Inferior parietal cortex (tissue), 1 donor: ENCODE results near the gene ARHGEF10L.

Source experiments
- DNase-seq: peaks from one replicate; pipeline ENCODE4 v3.0.0-alpha.2; 2016; ENCODE audit errors: extremely low spot score

Gene ARHGEF10L

DNA sequence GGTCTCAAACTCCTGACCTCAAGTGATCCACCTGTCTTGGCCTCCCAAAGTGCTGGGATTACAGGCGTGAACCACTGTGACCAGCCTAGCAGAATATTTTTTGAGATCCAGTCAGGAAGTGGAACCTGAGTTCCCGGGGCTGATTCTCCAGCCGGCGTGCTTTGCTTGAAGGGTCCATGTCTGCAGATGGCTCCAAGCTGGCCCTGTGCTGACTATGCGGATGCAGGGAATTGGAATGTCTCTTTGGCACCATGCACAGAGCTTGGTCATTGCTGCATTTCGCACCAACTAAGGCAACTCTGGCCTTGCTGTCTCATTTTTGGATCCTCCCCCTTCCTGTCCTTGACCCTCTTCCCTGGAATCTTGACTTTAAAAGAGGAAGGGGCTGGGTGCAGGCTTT lies 28.1 kb downstream of the ARHGEF10L start:
- no peak for DNase-seq

DNA sequence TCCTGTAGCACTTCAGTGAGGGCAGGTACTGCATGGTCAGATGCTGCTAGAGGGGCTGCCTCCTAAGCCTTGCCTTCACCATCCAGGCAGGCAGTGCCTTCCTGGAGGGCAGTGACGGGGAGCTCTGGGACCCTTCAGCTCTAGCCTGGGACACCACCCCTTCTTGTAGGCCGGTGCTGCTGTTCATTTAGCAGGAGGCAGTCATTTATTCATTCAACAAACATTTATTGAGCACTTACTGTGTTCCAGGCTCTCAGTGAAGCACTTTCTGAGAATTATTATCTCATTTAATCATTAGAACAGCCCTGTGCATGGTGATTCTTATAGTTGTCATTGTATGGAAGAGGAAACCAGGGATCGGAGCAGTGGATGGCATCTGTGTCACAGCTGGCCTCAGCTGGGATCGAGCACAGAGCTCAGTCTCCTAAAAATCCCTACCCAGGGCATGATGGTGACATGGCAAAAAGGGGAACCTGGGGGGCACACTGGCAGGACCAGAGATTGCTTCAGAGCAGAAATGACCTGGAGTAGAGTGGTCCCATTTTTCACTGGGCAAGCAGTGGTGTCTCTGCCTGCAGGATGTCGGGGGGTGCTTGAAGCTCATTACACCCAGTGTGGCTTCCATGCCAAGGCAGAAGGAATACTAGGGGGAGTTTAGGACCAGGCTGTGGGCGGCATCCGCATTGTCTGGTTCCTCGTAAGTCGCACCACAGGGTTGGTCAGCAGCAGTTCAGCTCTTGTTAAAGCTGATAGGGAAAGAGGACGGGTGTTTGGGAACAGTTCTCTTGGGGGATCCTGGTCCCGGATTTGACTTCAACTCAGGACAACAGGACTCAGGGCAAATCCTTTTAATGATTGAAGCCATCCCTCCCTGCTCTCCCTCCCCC lies 28.8 kb downstream of the ARHGEF10L start:
- no peak for DNase-seq

DNA sequence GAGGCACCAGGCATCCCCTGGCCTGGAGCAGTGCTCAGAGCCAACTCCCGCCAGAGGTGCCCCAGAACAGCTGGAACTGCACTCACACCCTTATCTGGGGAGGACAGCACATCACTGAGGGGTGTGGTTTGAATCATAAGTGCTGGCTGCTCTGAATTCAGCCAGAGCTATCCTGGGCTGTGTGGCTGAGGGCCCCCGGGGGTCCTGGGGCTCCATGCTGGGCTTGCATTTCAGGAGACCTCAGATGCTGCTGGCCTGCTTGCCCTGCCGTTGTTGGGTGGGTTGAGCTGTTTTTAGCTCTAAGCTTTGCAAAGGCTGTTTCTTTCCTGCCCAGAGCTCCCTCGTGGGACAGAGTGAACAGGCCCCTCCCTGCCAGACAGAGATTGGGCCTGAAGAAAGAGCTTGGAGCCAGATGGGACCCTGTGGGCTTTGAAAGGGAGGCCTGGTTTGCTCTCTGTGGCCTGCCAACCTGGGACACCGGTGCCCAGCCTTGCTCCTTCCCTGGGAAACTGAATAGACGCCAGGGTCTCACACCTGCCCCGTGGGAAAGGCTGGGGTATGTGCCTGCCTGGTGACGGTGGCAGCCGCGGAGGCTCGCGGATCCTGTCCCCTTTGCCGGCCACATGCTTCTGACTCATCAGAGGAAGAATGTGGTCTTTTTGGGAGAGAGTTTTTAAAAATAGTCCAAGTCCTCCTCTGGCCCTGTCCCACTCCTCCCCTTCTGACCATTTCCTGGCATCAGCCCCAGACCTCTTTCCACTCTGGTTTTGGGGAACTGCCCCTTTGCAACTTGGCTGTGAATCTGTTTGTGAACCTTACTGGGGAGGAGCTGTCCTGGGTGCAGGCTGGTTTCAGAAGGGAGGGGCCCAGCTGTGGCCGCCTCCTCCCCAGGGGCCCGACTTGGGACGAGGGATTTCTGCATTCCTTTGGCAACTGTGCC lies 30.0 kb downstream of the ARHGEF10L start:
- DNase-seq = peak; percentile 49

DNA sequence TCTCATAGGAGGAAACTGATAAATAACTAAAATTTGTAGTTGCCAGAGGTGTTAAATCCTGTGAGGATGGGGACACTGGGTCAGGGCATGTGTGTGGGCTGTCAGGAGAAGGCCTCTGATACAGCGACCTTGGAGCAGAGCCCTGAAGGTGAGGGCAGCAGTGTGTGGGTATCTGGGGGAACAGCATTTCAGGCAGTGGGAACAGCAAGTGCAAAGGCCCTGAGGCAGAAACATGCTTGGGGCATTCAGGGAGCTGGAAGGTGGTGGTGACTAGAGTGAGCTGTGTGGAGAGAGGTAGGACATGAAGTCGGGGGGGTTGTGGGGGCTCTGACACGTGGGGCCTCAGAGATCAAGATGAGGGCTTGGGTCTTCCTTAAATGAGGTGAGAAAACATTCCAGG lies 30.7 kb downstream of the ARHGEF10L start:
- DNase-seq = no peak

DNA sequence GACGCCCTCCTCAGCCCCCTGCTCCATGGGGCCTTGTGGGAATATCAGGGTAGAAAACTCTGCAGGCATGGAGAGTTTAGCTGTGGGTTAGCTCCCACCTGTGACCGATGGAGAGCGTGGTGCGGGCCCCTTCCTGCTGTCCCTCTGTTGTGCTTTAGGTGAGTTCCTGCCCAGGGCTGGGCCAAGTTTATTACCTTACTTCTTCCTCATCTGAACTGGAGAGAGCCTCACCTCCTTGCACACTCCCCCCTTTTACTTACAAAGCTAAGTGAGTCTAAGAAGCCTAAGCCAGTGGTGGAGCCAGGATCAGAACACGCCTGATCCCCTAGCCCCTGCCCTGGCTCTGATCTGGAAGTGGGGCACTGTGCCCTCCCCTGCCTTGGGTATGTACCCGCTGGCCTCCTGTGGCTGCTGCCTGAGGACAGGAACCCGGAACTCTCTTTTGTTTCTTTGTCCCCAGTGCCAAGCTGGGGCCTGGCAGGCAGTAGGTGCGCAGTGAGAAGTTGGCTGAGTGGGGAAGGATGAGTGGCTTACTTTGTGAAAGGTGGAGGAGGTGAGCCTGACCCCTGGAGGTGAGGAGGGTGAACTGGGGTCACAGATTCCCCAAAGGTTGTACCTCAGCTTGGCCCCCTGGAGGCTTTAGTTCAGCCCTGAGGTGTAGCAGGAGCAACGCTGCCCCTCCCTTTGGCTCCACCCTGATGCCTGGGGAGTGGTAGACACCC lies 32.9 kb downstream of the ARHGEF10L start:
- no peak for DNase-seq

DNA sequence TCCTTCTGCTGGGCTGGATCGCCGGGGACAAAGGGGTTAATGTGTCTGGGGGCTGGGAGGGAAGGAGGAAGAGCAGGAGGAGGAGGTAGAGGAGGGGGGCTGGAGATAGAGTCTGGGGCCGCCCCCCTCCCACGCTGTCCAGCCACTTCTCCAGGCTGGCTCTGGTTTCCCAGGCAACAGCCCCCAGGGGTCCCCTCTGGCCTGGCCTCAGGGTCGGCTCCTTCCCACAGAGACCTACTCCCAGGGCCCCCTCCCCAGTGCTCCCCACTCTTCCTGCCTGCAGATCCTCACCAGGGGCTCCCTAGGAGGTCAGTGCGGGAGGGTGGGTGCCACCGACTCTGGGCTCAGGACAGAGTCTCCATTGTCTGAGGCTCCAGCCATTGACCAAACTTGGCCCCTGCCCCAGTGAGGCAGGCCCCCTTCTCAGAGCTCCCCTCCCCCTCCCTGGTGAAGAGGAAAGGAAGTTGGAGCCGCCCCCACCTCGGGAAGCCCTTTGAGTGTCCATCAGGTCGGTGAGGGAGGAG lies 34.1 kb downstream of the ARHGEF10L start:
- DNase-seq = no peak

DNA sequence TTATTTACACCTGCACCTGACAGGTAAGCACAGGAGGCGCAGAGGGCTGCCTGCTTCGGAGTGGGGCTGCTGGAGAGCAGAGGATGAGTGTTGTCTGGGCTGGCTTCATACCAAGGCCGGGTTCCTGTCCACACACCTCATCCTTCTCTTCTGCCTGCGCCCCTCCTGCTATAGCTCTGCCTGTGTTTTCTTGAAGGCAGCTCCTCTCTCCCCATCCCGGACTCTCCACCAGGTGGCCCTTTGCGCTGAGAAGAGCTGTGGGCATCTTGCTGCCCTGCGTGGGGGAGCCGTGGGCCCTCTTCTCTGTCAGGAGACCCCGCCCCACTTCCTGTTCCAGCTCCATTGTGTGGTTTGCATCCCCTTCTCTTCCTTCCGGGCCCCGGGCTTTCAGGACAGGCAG lies 35.0 kb downstream of the ARHGEF10L start:
- DNase-seq = no peak

DNA sequence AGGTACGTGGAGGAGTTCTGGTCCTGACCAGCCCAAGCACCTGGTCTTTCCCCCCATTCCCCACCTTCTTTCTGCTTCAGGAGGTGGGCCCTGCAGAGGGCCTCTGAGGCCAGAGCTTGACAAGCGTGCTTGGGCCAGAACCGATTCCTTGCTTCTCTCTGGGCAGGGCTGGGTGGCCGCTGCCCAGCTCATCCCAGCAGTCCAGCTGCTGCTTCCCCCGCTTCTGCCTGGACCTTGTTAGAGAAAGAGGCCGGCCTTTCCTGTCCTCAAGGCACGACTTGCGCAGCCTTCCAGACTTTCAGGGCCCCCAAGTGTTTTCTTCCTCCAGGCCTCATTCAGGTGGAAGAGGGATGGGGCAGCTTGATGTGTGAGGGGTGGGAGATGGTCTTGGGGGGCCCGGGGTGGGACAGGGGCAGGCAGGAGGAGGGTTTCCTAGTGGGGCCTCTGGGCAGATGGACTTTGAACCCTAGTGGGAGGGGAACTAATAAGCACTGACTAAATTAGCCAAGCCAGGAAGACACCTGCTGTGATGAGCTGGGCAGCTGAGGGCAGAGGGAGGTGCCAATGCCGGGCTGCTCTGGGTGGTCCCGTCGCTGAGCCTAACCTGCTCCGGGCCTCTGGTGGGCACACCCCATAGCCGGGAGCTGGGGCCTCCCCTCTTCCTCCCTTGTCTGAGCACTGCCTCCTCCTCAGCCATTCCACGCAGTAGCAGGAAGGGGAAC lies 36.5 kb downstream of the ARHGEF10L start:
- no peak for DNase-seq

DNA sequence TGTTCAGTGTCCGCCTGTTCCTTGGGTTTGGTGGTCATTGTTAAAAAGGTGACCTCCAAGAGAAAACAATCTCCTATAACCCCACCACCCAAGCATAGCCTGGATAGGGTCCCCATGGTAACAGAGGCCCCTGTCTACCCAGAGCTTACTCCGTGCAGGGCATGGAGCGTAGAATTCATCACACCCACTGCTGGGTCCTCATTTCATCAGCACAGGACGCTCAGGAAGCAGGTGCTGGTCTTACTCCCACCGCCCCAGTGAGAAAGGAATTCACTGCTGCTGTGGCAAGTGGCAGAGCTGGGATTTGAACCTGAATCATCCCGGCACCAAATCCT lies 37.0 kb downstream of the ARHGEF10L start:
- no peak for DNase-seq

DNA sequence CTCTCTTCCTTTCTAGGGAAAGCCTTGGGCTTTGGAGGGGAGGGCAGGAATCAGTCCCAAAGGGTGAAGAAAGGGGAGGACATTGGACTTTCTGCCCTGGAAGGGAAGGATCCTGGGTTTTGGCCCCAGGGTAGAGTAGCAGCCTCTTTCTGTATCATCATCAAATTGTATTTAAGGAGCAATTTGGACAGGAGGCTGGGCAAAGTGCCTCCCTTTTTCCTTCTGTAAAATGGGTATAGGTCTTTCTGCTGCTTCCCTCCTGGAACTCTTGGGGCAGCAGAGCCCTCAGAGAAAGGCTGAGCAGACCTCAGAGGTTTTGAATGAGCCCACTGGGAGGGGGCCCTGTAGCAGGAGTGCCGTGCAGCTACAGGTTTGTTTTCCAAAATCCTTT lies 38.4 kb downstream of the ARHGEF10L start:
- DNase-seq = no peak

DNA sequence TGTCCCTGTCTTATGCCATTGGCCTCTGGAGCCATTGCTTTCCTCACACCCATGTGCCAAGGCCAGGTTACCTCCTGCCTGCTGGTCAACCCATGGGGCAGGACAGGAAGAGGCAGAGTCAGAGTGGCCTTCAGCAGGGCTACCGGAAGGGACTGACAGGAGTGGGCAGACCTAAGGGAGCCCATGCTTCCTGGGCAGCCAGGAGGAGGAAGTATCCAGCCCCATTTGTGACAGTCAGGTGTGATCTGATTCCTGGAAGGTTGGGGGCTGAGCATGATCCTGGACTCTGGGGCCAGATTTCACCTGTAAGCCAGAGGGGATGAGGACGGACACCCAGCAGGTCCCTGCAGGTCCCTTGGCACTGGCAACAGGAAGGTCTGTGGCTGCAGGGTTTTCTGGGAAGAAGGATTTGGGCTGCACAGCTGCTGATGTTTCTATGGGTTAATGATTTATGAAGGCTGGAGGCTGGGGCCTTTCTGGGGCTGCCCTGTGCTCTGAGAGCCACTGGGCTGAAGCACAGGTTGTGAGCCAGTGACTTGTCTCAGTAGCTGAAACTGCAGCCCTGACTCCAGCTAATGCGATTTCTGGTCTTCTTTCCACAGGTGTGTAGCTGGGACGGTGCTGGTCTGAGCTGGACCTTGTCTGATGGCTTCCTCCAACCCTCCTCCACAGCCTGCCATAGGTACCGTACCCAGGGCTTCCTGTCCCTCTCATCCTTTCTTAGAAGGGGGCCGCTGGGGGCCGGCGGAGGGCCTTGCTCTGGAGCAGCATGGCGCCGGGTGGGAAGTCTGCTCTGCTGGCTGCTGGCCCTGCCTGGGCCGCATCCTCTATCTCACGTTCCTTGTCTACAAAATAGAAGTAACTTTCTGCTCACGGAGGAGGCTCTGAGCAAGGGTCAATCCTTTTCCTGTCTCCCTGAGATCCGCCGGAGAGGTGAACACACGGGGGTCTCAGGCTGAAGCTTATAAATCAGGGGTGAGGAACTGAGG lies 40.7 kb downstream of the ARHGEF10L start:
- no peak for DNase-seq

DNA sequence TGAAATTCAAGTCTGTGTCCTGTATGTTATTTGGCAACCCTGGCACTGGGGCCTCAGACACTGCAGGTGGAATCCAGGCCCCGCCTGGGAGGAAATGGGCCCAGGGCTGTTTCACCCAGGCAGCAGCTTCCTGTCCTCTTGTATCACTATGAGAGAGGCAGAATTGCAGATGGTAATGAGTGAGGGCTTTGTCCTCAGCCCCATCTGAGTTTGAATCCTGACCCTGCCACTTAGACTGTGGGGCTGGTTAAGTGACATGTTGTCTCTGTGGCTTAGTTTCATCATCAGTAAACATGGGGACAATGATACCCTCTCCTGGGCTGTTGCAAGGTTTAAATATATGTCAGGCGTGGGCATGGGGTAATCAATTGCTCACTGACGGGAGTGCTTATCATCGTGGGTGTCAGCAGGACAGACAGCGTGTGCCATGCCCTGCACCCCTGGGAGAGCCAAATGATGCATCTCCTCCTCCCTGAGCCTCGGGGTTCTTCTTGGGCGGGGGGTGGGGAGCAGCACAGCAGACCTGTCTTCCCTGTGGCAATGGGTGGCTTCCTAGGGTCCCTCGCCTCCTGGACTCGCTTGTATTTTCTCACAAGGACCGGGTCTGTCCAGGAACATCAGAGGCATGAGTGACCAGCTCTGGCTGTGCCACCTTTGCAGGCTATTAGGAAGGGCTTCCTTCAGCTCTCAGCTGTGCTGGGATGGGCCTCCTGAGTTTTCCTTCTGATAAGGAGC lies 42.1 kb downstream of the ARHGEF10L start:
- DNase-seq = no peak

DNA sequence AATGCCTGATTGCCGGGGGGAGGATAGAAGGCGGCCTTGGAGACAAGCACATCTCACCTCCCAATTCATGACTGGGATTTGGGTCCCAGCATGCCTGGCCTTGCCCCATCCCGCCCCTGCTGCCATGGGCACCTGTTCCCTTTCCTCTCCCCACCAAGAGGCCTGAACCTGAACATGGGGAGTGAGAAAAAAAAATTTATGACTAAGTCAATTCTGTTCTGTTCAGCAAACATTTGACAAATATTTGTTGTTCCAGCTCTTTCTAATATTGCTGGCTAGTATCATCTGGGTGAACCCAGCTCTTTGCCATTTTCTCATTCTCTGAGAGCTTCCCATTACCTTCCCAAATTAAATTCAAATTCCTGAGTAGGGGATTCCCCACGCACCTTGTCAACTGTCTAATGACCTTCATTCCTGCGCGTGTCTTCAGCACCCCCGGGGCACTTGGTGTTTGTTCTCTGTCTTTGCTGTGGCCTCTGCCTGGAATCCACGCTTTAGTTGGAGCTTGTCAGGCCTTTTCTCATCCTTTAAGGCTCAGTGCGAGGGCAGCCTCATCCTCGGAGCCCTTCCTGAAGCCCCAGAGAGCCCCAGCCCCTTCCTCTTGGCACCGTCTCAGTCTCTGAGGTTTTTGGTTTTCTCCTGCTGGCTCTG lies 42.8 kb downstream of the ARHGEF10L start:
- DNase-seq = no peak

DNA sequence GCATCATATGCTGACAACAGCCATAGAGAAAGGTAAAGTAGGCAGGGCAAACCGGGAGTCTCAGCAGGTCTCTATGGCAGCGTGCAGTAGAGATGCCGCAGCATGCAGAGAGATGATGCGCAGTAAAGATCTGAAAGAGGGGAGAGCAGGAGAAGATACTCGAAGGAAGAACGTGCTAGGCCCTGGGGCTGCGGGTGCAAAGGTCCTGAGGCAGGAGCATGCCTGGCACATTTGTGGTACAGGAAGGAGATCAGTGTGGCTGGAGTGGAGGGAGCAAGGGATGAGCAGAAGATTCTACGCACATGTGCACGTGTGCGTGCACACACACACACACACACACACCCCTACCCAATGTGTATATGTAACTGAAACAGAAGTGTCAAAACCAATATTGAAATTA lies 45.0 kb downstream of the ARHGEF10L start:
- no peak for DNase-seq

DNA sequence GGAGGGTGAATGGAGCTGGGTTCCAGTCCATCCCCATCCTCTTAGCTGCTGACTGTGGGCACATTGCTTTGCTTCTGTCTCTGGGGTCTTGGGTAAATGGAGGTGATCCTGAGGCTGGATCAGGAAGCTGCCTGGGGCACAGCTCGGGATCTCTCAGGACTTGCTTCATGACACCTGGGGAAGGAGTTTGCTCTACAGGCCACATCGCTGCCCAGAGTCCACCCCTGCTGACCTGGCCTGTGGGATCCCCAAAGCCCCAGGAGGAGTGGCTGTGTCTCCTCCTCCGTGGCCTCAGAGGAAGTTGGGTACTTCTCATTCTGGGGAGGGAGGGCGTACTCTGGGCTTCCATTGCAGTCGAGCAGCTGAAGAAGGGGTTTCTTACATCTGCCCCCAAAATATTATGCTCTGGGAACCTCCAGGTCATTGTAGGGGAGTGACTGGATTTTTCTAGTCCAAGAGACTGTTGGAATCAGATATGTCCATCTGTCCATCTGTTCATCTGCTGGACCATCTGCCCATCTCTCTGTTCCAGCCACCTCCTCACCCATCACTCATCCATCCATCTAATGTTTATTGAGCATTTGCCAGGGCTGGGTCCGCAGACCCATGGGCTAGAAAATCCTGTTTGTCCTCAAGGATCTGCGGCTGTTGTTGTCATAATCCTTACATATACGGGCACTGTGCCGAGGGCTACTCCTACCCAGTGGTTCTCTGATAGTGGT lies 45.9 kb downstream of the ARHGEF10L start:
- no peak for DNase-seq

DNA sequence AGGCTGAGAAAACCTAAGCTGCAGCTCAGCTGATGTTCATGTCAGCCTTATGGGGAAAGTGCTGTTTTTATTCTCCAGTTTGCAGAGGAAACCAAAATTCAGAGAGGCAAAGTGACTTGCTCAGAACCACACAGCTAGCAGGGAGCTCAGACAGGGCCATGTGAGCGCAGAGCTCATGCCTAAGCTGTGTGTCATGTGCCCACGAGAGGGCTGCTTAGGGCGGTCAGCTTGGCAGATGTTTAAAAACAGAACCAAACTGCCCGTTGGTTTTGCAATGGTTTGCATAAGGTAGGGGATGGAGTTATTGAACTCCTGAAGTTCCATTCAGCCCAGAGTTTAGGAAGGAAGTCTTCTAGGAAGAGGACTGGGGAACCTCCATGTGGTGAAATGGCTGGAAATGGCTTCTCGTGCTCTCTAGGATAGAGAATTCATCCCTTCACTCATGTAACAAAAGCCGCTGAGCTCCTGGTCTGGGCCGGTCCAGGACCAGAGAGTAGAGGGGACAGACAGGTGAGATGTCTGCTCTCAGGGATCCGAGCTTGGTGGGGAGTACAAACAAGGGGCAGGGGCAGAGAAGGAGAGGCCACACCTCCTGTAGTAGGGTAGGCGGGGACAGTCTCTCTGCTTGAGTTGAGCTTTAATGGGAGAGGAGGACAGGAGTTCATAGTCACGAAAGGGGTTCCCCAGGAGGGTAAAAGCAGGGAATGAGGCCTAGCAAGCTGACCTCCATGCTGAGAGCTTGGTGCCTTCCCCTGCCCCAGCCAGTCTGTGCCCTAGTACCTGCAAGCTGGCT lies 46.9 kb downstream of the ARHGEF10L start:
- no peak for DNase-seq

DNA sequence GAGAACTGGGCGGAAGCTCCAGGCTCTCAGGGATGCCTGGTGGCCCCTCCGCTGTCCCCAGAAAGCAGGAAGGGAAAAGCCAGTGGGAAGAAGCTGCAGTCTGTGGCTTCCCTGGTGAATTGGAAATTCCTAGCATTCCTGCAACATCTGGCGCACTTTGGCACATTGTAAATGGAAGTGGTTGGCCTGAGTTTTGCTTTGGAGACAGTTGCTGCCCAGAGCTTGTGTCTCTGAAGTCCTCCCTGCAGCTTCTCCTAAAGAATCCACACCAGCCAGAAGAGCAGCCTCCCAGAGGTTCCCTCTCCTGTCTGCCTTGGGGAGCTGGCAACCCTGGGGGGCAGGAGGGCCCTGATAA lies 48.2 kb downstream of the ARHGEF10L start:
- no peak for DNase-seq
